Activated CD4-positive, alpha-beta memory T cell treated with anti-CD3 and anti-CD28 coated beads for 36 hours (primary cell): Measurements from ENCODE around the gene SSMEM1. TPM values are rescaled to one million over a fixed set of nuclear protein-coding genes. Genes with fewer than 3 reads are reported as not detected.

ENCODE experiments used
- CTCF ChIA-PET: fragments of 350-600 bp; sonication (Branson Sonifier 250); formaldehyde crosslinking; loops from one replicate; lab custom pipeline; 2021; ENCODE audit warnings: antibody characterized with exemption, inconsistent platforms; lab: Charles Lee
- POLR2A ChIA-PET: fragments of 350-600 bp; sonication (Branson Sonifier 250); formaldehyde crosslinking; loops from one replicate; lab custom pipeline; 2021; ENCODE audit warnings: antibody characterized with exemption; lab: Charles Lee
- DNase-seq: peaks from one replicate; pipeline ENCODE4 v3.0.0-alpha.2; 2020
- H3K27ac Mint-ChIP-seq: one replicate; pipeline ENCODE4 v1.8.0; 2021; ENCODE audit warnings: mixed read lengths
- H3K27me3 Mint-ChIP-seq: one replicate; pipeline ENCODE4 v1.8.0; 2021; ENCODE audit warnings: mixed read lengths
- H3K36me3 Mint-ChIP-seq: one replicate; pipeline ENCODE4 v1.8.0; 2021; ENCODE audit warnings: mixed read lengths
- H3K4me1 Mint-ChIP-seq: one replicate; pipeline ENCODE4 v1.8.0; 2021; ENCODE audit warnings: low read depth, mixed read lengths
- H3K4me3 Mint-ChIP-seq: one replicate; pipeline ENCODE4 v1.8.0; 2021; ENCODE audit warnings: mild to moderate bottlenecking, mixed read lengths
- H3K9me3 Mint-ChIP-seq: one replicate; pipeline ENCODE4 v1.8.0; 2021; ENCODE audit warnings: mixed read lengths
- intact Hi-C: fragments of 100-400 bp; cut with micrococcal nuclease; formaldehyde crosslinking; loops from one replicate; pipeline ENCODE4 v1.15.1; 2023
- total RNA-seq, 2 experiments: library from RNA; stranded (reverse); gene quantifications; one replicate each; pipeline ENCODE4 v1.2.3, GENCODE V29; 2021

SSMEM1 gene
- total RNA-seq, 2 experiments from 2014 or later = not detected

DNA sequence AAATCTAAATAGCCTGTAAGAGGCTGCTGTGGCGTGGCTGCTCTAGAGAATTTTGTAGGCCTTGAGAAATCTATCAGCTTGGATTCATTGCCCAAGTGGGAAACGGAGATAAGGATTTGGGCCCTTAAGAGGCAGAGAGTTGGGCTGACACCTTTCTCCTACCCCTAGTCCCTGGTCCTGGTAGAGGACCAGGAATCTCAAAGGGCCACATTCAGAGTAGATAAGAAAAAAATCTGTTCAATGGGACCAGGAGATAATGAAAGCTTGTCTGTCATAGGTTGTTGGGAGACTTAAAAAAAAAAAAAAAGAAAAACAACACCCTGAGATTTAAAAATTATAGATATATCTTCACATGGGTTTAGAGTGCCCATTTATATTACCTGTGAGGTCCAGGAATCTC, 20.3 kb upstream of the SSMEM1 start:
- no peaks in the 10 kb centered on the region for H3K9me3 Mint-ChIP-seq
- CTCF ChIA-PET = interaction anchor here (0.6 to 1.1 kb wide), 2 partner anchors 10 to 115 kb away, joined by 3 to 4 read pairs; no protein-coding TSS in a partner anchor
- H3K27me3 Mint-ChIP-seq = no peaks in the 10 kb centered on the region
- POLR2A ChIA-PET = interaction anchor here (0.6 to 1.3 kb wide), 2 partner anchors 18 to 100 kb away, joined by 4 read pairs; partner anchors contain the start of gene TMEM209
- no peak for DNase-seq
- no peak overlapping the region for H3K27ac Mint-ChIP-seq
- H3K4me3 Mint-ChIP-seq = no peak overlapping the region
- peaks cover 46% of the 10 kb centered on the region for H3K36me3 Mint-ChIP-seq
- intact Hi-C loops = loop anchor here (10.0 kb wide), 2 partner anchors 533 to 753 kb away; partner anchors contain the start of gene STRIP2
- H3K4me1 Mint-ChIP-seq = peaks cover 18% of the 10 kb centered on the region

DNA sequence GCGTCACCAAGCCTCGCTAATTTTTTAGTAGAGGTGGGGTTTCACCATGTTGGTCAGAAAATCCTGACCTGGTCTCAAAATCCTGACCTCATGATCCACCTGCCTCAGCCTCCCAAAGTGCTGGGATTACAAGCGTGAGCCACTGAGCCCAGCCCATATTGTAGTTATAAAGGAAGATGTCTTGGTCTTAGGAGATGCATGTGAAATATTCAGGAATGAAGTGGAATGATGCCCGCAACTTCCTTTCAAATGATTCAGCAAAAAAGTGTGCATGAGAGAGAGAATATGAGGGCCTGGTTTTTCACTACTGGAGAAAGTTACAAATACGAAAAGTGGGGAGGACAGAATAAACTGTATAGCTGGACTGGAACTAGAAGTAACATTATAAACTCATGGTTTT, 18.3 kb upstream of the SSMEM1 start:
- intact Hi-C loops = loop anchor here (10.0 kb wide), 2 partner anchors 535 to 755 kb away; partner anchors contain the start of gene STRIP2
- ChIA-PET CTCF (no interaction called here), POLR2A (interaction anchor here (1.6 kb wide), 1 partner anchor 16 kb away, joined by 7 read pairs; the partner anchor contains the start of gene TMEM209)
- Mint-ChIP-seq H3K27ac (no peak overlapping the region), H3K4me1 (peaks cover 3% of the 10 kb centered on the region), H3K9me3 (no peaks in the 10 kb centered on the region), H3K27me3 (no peaks in the 10 kb centered on the region), H3K4me3 (no peak overlapping the region), H3K36me3 (peaks cover 42% of the 10 kb centered on the region)
- no peak for DNase-seq

DNA sequence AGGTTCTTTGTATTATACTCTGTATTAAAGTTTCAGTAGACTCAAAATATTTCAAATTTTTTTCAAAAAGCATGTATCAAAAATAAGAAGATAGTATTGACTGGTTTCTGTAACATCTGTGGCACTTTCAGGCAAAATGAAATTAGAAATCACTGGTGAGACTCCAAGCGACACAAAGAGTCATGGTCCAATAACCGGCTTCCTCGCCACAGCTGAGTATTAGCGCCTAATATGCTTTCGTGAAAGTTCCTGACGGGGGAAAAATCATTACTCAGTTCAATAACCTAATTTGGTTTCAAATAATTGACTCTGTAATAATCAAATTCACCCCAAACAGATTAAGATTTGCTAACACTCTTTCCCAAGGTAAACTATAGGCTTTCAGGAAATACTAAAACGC, 15.9 kb upstream of the SSMEM1 start:
- Mint-ChIP-seq H3K9me3 (no peaks in the 10 kb centered on the region), H3K27ac (no peak overlapping the region), H3K36me3 (peaks cover 39% of the 10 kb centered on the region), H3K4me3 (no peak overlapping the region), H3K4me1 (no peaks in the 10 kb centered on the region), H3K27me3 (no peaks in the 10 kb centered on the region)
- DNase-seq = no peak
- ChIA-PET CTCF (interaction anchor here (0.9 kb wide), 1 partner anchor 14 kb away, joined by 3 read pairs; the partner anchor contains the start of gene TMEM209), POLR2A (no interaction called here)
- intact Hi-C loops = no loop called here

- H3K27ac Mint-ChIP-seq = no peak overlapping the region
- intact Hi-C loops = no loop called here
- DNase-seq = no peak
- H3K27me3 Mint-ChIP-seq = no peaks in the 10 kb centered on the region
- H3K4me1 Mint-ChIP-seq = no peaks in the 10 kb centered on the region
- no peaks in the 10 kb centered on the region for H3K9me3 Mint-ChIP-seq
- CTCF ChIA-PET = no interaction called here
- H3K36me3 Mint-ChIP-seq = peaks cover 39% of the 10 kb centered on the region
- POLR2A ChIA-PET = no interaction called here
- no peak overlapping the region for H3K4me3 Mint-ChIP-seq
Measured at GRCh38 chr7:130195396-130195795, 12.3 kb upstream of the SSMEM1 start.

DNA sequence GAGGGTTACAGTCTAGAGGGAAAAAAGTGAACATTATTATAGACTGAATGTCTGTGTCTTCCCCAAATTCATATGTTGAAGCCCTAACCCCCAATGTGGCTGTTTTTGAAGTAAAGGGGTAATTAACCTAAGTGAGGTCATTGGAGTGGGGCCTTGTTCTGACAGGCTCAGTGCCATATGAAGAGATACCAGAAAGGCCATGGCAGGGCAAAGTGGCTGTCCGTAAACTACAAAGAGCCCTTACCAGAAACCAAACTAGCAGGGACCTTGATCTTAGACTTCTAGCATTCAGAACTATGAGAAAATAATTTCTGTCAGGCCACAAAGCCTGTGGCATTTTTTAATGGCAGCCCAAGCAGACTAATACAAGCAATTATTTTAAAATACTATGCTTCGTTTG, 11.2 kb upstream of the SSMEM1 start:
- Mint-ChIP-seq H3K9me3 (no peaks in the 10 kb centered on the region), H3K4me3 (no peak overlapping the region), H3K27me3 (no peaks in the 10 kb centered on the region), H3K27ac (no peak overlapping the region), H3K36me3 (peaks cover 39% of the 10 kb centered on the region), H3K4me1 (peaks cover 4% of the 10 kb centered on the region)
- DNase-seq = no peak
- POLR2A ChIA-PET = no interaction called here
- intact Hi-C loops = no loop called here
- CTCF ChIA-PET = no interaction called here

DNA sequence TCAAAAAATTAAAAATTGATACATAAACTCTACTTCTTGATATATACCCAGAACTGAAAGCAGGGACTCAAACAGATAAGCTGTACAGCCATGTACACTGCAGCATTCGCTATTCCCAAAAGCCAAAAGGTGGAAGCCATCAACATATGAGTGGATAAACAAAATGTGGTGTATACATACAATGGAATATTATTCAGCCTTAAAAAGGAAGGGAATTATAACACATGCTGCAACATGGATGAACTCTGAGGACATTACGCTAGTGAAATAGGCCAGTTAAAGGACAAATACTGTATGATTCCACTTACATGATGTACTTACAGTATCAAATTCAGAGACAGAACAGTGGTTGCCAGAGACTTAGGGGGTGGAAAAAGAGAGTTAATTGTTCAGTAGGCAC, 10.6 kb upstream of the SSMEM1 start:
- Mint-ChIP-seq H3K27ac (no peak overlapping the region), H3K36me3 (peaks cover 40% of the 10 kb centered on the region), H3K4me1 (peaks cover 8% of the 10 kb centered on the region), H3K27me3 (no peaks in the 10 kb centered on the region), H3K9me3 (no peaks in the 10 kb centered on the region), H3K4me3 (no peak overlapping the region)
- no peak for DNase-seq
- ChIA-PET CTCF (interaction anchor here (0.8 to 1.5 kb wide), 2 partner anchors 10 to 561 kb away, joined by 3 to 4 read pairs; no protein-coding TSS in a partner anchor), POLR2A (no interaction called here)
- intact Hi-C loops = no loop called here

GRCh38 chr7:130201796-130202195, 5.9 kb upstream of the SSMEM1 start:
- ChIA-PET POLR2A (interaction anchor here (1.6 kb wide), 1 partner anchor 17 kb away, joined by 3 read pairs; no protein-coding TSS in a partner anchor), CTCF (no interaction called here)
- intact Hi-C loops = loop anchor here (10.0 kb wide), 1 partner anchor 463 kb away; the partner anchor contains the start of gene COPG2
- no peak overlapping the region for H3K4me3 Mint-ChIP-seq
- no peak for DNase-seq
- H3K36me3 Mint-ChIP-seq = peaks cover 47% of the 10 kb centered on the region
- H3K9me3 Mint-ChIP-seq = no peaks in the 10 kb centered on the region
- H3K27me3 Mint-ChIP-seq = no peaks in the 10 kb centered on the region
- peaks cover 21% of the 10 kb centered on the region for H3K4me1 Mint-ChIP-seq
- H3K27ac Mint-ChIP-seq = peak overlapping the region; percentile 61

GRCh38 chr7:130205084-130205947, 2.3 kb upstream of the SSMEM1 start, which contains the start of gene TMEM209:
TSS of gene TMEM209 (minus strand) at chr7:130205406. CDS start at chr7:130205375, 31 bp downstream.
- Mint-ChIP-seq H3K9me3 (no peaks in the 10 kb centered on the region), H3K4me3 (peak within 1 kb of the TSS; percentile 96), H3K36me3 (peaks cover 30% of the 10 kb centered on the region), H3K27ac (peak within 1 kb of the TSS; percentile 98), H3K4me1 (peaks cover 21% of the 10 kb centered on the region), H3K27me3 (peaks cover 2% of the 10 kb centered on the region)
- ChIA-PET POLR2A (interaction anchor here (0.8 to 1.8 kb wide), 15 partner anchors 8 to 436 kb away, joined by 3 to 14 read pairs (median 4); partner anchors contain the start of genes CEP41 and KLHDC10), CTCF (interaction anchor here (0.5 to 2.4 kb wide), 7 partner anchors 13 to 554 kb away, joined by 3 to 14 read pairs (median 4); no protein-coding TSS in a partner anchor)
- DNase-seq = peak; percentile 97
- intact Hi-C loops = loop anchor here (1.0 to 10.0 kb wide), 4 partner anchors 25 to 459 kb away; partner anchors contain the start of genes CEP41, COPG2 and KLHDC10

GRCh38 chr7:130207033-130207432, 627 bp upstream of the SSMEM1 start:
- POLR2A ChIA-PET = no interaction called here

DNA sequence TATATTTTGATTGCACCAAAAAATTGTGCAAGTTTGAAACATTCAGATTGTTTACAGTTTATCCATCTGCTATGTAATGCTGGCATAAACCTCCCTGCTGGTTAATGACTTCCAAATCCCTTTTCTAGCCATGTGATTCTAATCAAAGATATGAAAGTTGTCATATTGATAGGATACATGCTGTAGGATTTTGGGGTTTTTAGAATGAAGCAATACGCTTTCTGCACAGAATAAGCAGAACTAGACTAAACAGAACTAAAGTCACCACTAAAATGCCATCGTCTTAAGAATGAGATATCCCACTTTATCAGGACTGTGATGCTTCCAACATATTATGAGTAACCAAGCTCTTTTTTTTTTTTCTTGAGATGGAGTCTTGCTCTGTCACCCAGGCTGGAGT, 856 bp downstream of the SSMEM1 start:
- Mint-ChIP-seq H3K36me3 (peaks cover 7% of the 10 kb centered on the region), H3K4me1 (peaks cover 8% of the 10 kb centered on the region), H3K4me3 (no peak overlapping the region), H3K27ac (no peak overlapping the region), H3K9me3 (no peaks in the 10 kb centered on the region), H3K27me3 (peaks cover 7% of the 10 kb centered on the region)
- DNase-seq = no peak
- ChIA-PET CTCF (interaction anchor here (1.4 kb wide), 1 partner anchor 549 kb away, joined by 3 read pairs; no protein-coding TSS in a partner anchor), POLR2A (no interaction called here)
- intact Hi-C loops = loop anchor here (5.0 to 10.0 kb wide), 2 partner anchors 136 to 456 kb away; partner anchors contain the start of genes COPG2 and KLHDC10

More at GRCh38 chr7:130207033-130207432, 627 bp upstream of the SSMEM1 start:
- H3K27me3 Mint-ChIP-seq = peaks cover 3% of the 10 kb centered on the region
- no peak for DNase-seq
- intact Hi-C loops = loop anchor here (5.0 to 10.0 kb wide), 2 partner anchors 135 to 458 kb away; partner anchors contain the start of genes COPG2 and KLHDC10
- no peaks in the 10 kb centered on the region for H3K9me3 Mint-ChIP-seq
- no peak overlapping the region for H3K27ac Mint-ChIP-seq
- H3K4me3 Mint-ChIP-seq = no peak overlapping the region
- peaks cover 20% of the 10 kb centered on the region for H3K36me3 Mint-ChIP-seq
- peaks cover 13% of the 10 kb centered on the region for H3K4me1 Mint-ChIP-seq
- CTCF ChIA-PET = no interaction called here

- peaks cover 11% of the 10 kb centered on the region for H3K27me3 Mint-ChIP-seq
- no peak for DNase-seq
- H3K4me1 Mint-ChIP-seq = peaks cover 4% of the 10 kb centered on the region
- H3K36me3 Mint-ChIP-seq = no peaks in the 10 kb centered on the region
- H3K4me3 Mint-ChIP-seq = no peak overlapping the region
- no peak overlapping the region for H3K27ac Mint-ChIP-seq
- no peaks in the 10 kb centered on the region for H3K9me3 Mint-ChIP-seq
- ChIA-PET POLR2A (no interaction called here), CTCF (interaction anchor here (1.0 kb wide), 1 partner anchor 148 kb away, joined by 3 read pairs; no protein-coding TSS in a partner anchor)
- intact Hi-C loops = no loop called here
Measured at GRCh38 chr7:130210181-130210935, 2.7 kb downstream of the SSMEM1 start.
